C4-2B (cell line): ENCODE measurements around the gene GPX1.

ENCODE experiments used
- CTCF ChIP-seq: fragments of 450-650 bp; conservative IDR thresholded peaks from 2 replicates; pipeline ENCODE4 v1.5.1; 2017; ENCODE audit warnings: mild to moderate bottlenecking
- ZFX ChIP-seq: fragments of 450-650 bp; IDR thresholded peaks from 2 replicates; pipeline ENCODE4 v1.6.1; 2017

- TF ChIP-seq CTCF, result no peak
- no peak for TF ChIP-seq ZFX
Observed at GRCh38 chr3:49397470-49397869, 39.3 kb upstream of the GPX1 start.
